ENCODE data around the gene NTF4.
"Not testable (repeated sequence)": the region's sequence is repeated elsewhere in the genome, so short reads cannot be mapped to it uniquely, and the experiment has no call there.

Gene NTF4

DNA sequence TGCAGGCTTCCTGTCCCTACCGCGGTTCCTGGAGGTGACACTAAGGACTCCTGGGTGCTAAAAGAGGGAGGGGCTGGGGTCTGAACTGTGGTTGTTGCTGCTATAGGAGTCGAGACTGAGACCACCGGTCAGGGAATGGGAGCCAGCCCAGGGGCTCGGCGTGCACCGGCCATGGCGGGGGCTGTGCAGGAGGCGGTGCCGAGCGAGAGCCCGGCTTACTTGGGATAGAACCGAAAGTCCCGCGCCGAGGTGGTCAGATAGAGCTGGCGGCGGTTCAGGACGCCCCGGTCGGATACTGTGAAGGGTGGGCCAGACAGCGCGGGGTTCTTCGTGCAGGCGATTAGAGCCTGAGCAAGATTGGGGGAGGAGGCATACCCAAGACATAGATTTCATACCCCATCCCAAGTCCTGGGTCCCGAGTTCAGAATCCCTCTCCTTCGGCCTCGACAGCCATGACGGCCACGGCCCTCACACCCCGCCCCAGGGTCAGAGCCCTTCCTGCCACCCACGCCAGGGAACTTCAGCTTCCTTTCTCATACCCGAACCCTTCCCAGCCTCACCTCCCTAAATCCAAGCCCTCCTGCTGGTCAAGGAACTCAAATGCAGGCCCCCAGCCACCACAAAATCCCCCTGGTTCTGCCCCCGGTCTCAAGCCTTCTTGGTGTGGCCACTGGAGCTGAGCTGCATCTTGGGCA, 7.6 kb downstream of the NTF4 start:
- DNase-seq (ENCODE audit: low read depth in 2 of 2): not testable (repeated sequence)

DNA sequence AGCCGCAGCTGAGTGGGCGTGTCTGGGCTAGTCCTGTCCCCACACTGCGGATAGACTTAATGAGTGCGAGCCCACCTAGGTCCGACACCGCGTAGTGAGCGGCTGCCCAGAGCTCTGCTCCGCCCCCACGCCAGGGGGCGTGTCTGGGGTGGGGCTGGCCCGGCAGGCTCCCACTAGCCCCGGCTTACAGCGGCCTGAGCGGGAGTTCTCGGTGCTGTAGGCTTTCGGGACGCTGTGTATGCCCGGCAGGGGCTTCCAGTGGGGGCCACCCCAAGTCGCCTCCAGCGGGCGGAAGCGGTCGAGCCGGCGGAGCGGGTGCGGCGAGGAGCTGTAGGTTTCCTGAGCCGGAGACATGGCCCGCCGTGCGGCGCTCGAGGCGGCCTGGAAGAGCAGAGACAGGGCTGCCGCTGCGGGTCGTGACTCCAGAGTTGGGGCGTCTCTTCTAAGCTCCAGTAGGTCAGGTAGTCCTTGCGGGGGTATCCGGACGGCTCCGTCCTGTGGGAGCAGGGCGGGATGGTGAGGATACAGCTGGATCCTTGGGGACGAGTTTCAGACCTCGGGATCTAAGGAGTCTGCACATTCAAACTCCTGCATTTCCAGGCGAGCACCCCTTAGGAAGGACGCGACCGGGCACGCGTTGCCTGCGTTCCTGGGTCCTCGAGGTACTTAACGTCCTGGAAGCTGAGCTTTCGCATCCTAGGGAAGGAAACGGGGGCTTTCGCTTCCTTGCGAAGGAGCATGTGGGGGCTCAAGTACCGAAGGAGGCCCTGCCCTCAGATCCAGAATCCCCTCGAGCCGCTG, 8.3 kb downstream of the NTF4 start:
- DNase-seq (ENCODE audit: low read depth in 2 of 2): peak in 1 of 2 donors; percentile 58

DNA sequence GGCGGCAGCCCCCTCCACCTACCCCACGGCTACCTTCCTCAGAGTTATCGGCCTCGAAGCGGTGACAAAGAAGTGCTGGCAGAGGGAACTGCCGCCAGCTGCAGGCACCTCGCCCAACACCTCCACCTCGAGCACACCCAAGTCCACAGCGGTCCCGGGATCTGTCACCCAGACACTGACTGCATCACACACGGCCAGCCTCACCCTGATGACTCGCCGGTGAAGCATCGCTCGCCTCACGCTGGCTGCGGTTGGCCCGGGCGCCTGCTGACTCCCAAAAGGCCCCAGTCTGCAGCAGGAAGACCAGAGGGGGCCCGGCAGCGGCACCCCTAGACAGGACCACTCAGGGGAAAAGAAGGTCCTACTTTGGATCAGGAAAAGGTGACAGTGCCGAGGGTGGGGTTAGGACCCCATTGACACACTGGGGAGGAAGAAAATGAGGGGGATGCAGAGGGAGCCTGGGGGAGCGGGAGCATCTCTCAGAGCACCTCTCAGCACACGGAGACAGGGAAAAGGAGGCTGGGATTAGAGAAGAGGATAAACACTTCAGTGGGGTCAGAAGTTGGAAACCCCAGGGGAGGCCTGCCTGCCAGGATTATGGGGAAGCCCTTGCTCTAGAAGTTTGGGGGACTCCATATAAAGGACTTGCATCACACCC, 14.1 kb downstream of the NTF4 start:
- DNase-seq (ENCODE audit: low read depth in 2 of 2): not testable (repeated sequence)

DNA sequence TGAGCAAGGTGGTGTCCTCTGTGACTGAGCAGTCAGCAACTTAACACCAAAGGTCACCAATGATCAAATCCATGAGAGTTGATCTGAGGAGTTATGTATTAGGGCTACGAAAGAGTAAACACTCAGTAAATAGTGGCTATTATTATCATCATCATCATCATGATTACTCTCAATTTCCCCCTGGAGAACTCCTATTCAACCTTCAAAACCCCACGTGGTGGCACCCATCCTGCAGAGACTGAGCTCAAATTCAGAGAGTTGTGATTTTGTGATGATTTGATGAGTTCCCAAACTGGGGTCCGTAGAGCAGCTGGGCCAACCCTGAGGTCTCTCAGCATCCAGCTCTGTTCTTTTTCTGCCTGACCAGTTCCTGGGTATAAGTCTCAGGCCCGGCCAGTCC, 14.8 kb downstream of the NTF4 start:
- not testable (repeated sequence) for DNase-seq (ENCODE audit: low read depth in 2 of 2)

DNA sequence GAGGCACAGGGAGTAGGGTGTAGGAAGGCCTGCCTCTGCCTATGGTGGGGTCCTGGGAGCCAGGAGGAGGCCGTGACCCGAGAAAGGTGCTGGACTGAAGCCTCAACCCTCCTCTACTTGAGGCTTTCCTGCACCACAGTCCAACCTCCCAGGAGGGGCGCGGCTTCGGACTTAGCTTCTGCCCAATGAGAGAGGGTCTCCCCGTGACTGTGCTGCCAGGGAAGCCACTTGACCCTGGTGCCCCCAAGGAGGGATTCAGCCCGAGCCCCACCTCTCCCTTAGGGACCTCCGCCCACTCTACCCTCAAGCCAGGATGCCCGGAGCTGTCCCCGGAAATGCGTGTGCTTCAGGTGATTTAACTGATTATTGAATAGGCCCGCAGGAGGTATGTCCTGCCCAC, 15.6 kb downstream of the NTF4 start, which contains the start of gene CGB8:
Gene CGB8 (minus strand): TSS at position 101 of the 400 bp plus-strand sequence. CDS start 372 bp downstream, outside the sequence.
- not testable (repeated sequence) for DNase-seq (ENCODE audit: low read depth in 2 of 2)

DNA sequence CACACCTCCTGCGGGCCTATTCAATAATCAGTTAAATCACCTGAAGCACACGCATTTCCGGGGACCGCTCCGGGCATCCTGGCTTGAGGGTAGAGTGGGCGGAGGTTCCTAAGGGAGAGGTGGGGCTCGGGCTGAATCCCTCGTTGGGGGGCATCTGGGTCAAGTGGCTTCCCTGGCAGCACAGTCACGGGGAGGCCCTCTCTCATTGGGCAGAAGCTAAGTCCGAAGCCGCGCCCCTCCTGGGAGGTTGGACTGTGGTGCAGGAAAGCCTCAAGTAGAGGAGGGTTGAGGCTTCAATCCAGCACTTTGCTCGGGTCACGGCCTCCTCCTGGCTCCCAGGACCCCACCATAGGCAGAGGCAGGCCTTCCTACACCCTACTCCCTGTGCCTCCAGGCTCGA, 21.1 kb downstream of the NTF4 start, which contains the start of gene CGB5:
Gene CGB5 (plus strand): TSS at position 301 of the 400 bp plus-strand sequence. CDS start 362 bp downstream, outside the sequence.
- not testable (repeated sequence) for DNase-seq (ENCODE audit: low read depth in 2 of 2)

DNA sequence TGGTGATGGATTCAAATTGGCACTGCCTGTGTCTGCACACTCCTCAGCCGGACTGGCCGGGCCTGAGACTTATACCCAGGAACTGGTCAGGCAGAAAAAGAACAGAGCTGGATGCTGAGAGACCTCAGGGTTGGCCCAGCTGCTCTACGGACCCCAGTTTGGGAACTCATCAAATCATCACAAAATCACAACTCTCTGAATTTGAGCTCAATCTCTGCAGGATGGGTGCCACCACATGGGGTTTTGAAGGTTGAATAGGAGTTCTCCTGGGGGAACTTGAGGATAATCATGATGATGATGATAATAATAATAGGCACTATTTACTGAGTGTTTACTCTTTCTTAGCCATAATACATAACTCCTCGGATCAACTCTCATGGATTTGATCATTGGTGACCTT, 22.0 kb downstream of the NTF4 start:
- not testable (repeated sequence) for DNase-seq (ENCODE audit: low read depth in 2 of 2)

DNA sequence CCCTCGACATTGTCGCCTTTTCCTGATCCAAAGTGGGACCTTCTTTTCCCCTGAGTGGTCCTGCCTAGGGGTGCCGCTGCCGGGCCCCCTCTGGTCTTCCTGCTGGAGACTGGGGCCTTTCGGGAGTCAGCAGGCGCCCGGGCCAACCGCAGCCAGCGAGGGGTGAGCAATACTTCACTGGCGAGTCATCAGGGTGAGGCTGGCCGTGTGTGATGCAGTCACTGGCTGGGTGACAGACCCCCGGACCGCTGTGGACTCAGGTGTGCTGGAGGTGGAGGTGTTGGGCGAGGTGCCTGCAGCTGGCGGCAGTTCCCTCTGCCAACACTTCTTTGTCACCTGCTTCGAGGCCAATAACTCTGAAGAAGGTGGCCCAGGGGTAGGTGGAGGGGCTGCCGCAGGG, 22.4 kb downstream of the NTF4 start:
- DNase-seq (ENCODE audit: low read depth in 2 of 2): no peak

DNA sequence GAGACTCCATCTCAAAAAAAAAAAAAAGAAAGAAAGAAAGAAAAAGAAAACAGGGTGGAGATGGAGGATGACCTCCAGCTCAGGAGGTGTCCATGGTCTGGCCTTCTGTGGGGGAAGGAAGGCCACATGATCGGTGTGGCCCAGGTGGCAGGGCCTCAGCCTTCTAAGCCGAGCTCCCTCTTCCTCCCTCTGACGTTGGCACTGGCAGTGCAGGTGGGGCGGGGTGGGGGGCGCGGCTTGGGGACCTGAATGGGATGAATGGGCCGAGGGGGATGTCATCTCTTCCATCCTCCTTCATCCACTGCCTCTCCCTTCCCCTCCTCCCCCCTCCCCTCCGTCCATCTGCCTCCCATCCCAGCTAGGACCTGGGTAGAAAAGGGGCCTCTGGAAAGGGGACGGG, 24.9 kb downstream of the NTF4 start:
- DNase-seq (ENCODE audit: low read depth in 2 of 2): not testable (repeated sequence)

DNA sequence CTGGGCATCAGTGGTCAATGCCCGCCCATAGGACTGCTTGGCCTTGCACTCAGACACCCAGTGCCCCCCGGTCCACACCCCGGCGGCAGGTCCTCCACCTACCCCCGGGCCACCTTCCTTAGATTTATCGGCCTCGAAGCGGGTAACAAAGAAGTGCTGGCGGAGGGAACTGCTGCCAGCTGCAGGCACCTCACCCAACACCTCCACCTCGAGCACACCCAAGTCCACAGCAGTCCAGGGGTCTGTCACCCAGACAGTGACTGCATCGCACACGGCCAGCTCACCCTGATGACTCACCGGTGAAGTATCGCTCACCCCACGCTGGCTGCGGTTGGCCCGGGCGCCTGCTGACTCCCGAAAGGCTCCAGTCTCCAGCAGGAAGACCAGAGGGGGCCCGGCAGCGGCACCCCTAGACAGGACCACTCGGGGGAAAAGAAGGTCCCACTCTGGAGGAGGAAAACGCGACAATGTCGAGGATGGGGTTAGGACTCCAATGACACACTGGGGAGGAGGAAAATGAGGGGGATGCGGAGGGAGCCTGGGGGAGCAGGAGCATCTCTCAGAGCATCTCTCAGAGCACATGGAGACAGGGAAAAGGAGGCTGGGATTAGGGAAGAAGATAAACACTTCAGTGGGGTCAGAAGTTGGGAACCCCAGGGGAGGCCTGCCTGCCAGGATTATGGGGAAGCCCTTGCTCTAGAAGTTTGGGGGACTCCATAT, 25.9 kb downstream of the NTF4 start:
- not testable (repeated sequence) for DNase-seq (ENCODE audit: low read depth in 2 of 2)

DNA sequence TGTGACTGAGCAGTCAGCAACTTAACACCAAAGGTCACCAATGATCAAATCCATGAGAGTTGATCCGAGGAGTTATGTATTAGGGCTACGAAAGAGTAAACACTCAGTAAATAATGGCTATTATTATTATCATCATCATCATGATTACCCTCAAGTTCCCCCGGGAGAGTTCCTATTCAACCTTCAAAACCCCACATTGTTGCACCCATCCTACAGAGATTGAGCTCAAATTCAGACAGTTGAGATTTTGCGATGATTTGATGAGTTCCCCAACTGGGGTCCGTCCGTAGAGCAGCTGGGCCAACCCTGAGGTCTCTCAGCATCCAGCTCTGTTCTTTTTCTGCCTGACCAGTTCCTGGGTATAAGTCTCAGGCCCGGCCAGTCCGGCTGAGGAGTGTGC, 26.5 kb downstream of the NTF4 start:
- not testable (repeated sequence) for DNase-seq (ENCODE audit: low read depth in 2 of 2)

DNA sequence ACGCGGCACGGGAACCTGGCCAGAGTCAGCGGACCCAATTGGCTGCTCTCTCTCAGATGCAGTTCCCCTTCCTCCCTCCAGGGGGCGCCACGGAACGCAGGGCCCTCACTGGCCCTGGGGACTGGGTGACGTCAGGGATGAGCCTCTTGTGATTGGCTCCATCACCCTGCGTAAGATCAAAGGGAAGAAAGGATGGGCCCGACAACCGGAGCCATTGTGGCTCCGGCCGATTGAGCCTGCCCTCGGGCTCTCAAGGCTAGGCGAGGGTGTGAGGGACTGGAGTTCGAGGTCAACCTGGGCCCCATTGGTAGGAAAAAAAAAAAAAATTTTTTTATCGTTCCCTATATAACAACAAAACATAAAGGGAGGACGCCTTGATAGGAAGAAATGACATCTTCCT, 27.8 kb downstream of the NTF4 start, which contains the start of gene CGB1:
Gene CGB1 (minus strand): TSS at position 81 of the 400 bp plus-strand sequence. CDS start 184 bp downstream, outside the sequence.
- DNase-seq (ENCODE audit: low read depth in 2 of 2): not testable (repeated sequence)

DNA sequence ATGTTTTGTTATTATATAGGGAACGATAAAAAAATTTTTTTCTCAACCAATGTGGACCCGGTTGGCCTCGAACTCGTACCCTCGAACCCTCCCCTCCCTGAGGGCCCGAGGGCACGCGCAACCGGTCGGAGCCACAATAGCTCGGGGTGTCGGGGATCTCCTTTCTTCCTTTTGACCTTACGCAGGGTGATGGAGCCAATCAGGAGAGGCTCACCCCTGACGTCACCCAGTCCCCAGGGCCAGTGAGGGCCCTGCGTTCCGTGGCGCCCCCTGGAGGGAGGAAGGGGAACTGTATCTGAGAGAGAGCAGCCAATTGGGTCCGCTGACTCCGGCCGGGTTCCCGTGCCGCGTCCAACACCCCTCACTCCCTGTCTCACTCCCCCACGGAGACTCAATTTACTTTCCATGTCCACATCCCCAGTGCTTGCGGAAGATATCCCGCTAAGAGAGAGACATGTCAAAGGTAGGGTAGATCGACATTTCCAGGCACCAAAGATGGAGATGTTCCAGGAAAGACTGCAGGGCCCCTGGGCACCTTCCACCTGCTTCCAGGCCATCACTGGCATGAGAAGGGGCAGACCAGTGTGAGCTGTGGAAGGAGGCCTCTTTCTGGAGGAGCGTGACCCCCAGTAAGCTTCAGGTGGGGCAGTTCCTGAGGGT, 32.8 kb downstream of the NTF4 start, which contains the start of gene CGB2:
Gene CGB2 (plus strand): TSS at position 249 of the 660 bp plus-strand sequence. CDS start 206 bp downstream, at position 455.
- peak in 1 of 2 donors; percentile 44 for DNase-seq (ENCODE audit: low read depth in 2 of 2)

DNA sequence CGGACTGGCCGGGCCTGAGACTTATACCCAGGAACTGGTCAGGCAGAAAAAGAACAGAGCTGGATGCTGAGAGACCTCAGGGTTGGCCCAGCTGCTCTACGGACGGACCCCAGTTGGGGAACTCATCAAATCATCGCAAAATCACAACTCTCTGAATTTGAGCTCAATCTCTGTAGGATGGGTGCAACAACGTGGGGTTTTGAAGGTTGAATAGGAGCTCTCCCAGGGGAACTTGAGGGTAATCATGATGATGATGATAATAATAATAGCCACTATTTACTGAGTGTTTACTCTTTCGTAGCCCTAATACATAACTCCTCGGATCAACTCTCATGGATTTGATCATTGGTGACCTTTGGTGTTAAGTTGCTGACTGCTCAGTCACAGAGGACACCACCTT, 34.3 kb downstream of the NTF4 start:
- not testable (repeated sequence) for DNase-seq (ENCODE audit: low read depth in 2 of 2)

DNA sequence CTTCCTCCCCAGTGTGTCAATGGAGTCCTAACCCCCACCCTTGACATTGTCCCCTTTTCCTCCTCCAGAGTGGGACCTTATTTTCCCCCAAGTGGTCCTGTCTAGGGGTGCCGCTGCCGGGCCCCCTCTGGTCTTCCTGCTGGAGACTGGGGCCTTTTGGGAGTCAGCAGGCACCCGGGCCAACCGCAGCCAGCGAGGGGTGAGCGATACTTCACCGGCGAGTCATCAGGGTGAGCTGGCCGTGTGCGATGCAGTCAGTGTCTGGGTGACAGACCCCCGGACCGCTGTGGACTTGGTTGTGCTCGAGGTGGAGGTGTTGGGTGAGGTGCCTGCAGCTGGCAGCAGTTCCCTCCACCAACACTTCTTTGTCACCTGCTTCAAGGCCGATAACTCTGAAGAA, 34.9 kb downstream of the NTF4 start:
- DNase-seq (ENCODE audit: low read depth in 2 of 2): not testable (repeated sequence)

DNA sequence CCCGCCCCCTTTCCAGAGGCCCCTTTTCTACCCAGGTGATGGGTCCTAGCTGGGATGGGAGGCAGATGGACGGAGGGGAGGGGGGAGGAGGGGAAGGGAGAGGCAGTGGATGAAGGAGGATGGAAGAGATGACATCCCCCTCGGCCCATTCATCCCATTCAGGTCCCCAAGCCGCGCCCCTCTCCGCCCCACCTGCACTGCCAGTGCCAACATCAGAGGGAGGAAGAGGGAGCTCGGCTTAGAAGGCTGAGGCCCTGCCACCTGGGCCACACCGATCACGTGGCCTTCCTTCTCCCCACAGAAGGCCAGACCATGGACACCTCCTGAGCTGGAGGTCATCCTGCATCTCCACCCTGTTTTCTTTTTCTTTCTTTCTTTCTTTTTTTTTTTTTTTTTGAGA, 35.9 kb downstream of the NTF4 start:
- not testable (repeated sequence) for DNase-seq (ENCODE audit: low read depth in 2 of 2)

DNA sequence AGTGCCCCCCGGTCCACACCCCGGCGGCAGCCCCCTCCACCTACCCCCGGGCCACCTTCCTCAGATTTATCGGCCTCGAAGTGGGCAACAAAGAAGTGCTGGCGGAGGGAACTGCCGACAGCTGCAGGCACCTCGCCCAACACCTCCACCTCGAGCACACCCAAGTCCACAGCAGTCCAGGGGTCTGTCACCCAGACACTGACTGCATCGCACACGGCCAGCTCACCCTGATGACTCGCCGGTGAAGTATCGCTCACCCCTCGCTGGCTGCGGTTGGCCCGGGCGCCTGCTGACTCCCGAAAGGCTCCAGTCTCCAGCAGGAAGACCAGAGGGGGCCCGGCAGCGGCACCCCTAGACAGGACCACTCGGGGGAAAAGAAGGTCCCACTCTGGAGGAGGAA, 39.0 kb downstream of the NTF4 start:
- DNase-seq (ENCODE audit: low read depth in 2 of 2): not testable (repeated sequence)

DNA sequence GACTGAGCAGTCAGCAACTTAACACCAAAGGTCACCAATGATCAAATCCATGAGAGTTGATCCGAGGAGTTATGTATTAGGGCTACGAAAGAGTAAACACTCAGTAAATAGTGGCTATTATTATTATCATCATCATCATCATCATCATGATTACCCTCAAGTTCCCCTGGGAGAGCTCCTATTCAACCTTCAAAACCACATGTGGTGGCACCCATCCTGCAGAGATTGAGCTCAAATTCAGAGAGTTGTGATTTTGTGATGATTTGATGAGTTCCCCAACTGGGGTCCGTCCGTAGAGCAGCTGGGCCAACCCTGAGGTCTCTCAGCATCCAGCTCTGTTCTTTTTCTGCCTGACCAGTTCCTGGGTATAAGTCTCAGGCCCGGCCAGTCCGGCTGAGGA, 39.5 kb downstream of the NTF4 start:
- not testable (repeated sequence) for DNase-seq (ENCODE audit: low read depth in 2 of 2)

DNA sequence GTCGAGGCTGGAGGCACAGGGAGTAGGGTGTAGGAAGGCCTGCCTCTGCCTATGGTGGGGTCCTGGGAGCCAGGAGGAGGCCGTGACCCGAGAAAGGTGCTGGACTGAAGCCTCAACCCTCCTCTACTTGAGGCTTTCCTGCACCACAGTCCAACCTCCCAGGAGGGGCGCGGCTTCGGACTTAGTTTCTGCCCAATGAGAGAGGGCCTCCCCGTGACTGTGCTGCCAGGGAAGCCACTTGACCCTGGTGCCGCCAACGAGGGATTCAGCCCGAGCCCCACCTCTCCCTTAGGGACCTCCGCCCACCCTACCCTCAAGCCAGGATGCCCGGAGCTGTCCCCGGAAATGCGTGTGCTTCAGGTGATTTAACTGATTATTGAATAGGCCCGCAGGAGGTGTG, 40.4 kb downstream of the NTF4 start, which contains the start of gene CGB3:
Gene CGB3 (minus strand): TSS at position 101 of the 400 bp plus-strand sequence. CDS start 362 bp downstream, outside the sequence.
- not testable (repeated sequence) for DNase-seq (ENCODE audit: low read depth in 2 of 2)

DNA sequence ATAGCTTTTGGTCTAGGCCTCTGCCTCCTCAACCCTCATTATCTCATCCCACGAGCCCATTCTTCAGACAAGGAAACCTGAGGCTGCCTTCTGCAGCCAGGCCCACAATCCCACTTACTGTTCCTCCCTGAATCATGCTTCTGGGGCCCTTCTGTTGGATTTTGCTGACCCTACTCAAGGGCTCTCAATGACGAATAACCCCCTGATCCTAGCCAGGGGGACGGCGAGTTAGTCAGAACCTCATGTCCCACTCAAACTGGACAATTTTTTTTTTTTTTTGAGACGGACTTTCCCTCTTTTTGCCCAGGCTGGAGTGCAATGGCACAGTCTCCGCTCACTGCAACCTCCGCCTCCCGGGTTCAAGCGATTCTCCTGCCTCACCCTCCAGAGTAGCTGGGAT, 42.5 kb downstream of the NTF4 start:
- DNase-seq (ENCODE audit: low read depth in 2 of 2): no peak
